Testis (tissue), 2 donors: Measurements from ENCODE around the gene NRL.

Source experiments
- CTCF ChIP-seq, 3 experiments: fragments of 450-650 bp in 2 of 3; fragments of 200-600 bp in 1 of 3; sonication (generic) in 1 of 3; IDR thresholded peaks; one replicate each; pipeline ENCODE4 v1.5.1; 2016 to 2019; ENCODE audit warnings: antibody characterized with exemption in 3 of 3, mild to moderate bottlenecking in 2 of 3, moderate library complexity in 1 of 3
- POLR2A ChIP-seq: fragments of 450-650 bp; IDR thresholded peaks from one replicate; pipeline ENCODE4 v1.6.1; 2017; ENCODE audit warnings: antibody characterized with exemption, mild to moderate bottlenecking, moderate library complexity

GRCh38 chr14:24078146-24078545 is 36.6 kb downstream of the NRL start:
- TF ChIP-seq CTCF (IDR thresholded peaks at IDR 0.05), result no peak
- no peak for TF ChIP-seq POLR2A
